NCI-H1930 (cell line): ENCODE results near the gene RNF11.

Experiments
- DNase-seq, 2 experiments: peaks; one replicate each; lab custom pipeline; 2025; lab: John Stamatoyannopoulos, UW

RNF11 gene

DNA sequence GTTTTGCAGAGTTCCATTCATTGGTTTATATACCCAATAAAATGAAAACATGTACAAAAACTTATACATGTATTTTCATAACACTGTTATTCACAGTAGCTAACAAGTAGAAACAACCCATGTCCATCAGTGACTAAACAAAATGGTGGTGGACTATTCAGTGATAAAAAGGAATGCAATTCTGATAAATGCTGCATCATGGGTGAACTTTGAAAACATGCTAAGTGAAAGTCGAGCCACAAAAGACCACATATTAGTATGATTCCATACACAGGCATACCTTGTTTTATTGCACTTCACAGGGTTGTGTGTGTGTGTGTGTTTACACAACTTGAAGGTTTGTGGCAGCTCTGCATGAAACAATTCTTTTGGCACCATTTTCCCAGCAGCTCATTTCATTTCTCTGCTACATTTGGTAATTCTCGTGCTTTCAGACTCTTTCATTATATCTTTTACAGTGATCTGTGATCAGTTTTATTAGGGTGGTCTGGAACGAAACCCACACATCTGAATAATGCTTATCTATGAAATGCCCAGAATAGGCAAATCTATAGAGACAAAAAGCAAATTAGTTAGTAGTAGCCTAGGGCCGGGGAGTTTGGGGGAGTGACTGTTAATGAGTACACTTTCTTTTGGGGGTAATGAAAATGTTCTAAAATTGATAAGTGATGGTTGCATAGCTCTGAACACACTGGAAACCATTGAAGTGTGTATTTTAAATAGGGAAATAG is 27.2 kb downstream of the RNF11 start:
- no peak for DNase-seq

- no peak for DNase-seq
These were observed 28.4 kb downstream of the RNF11 start for GRCh38 chr1:51264451-51264850.

GRCh38 chr1:51265618-51266017 is 29.5 kb downstream of the RNF11 start:
- no peak for DNase-seq

DNA sequence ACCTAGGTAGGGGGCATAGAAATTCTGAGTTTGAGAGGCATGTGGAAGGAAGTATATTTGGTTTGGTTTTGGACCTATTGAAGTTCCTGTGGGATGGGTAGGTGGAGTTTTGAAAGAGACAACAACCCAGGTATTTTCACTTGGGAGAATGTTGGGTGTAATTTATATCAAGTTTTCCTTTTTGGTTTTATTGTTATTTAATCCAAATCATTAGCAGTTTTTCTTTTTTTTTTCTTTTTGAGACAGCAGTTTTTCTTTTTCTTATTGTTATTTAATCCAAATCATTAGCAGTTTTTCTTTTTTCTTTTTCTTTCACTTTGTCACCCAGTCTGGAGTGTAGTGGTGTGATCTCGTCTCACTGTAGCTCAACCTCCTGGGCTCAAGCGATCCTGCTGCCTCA is 30.1 kb downstream of the RNF11 start:
- DNase-seq = no peak

DNA sequence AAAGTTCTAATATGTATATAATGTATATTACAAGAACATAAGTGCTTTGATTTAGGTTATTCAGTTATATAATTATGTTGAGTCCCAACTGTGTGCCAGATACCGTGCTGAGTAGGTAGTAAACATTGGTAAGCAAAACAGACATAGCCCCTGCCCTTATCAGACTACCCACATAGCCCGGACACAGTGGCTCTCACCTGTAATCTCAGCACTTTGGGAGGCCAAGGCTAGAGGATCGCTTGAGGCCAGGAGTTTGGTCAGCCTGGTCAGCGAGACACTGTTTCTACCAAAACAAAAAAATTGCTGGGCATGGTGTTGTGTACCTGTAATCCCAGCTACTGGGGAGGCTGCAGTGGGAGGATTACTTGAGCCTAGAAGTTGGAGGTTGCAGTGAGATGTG is 30.7 kb downstream of the RNF11 start:
- DNase-seq = no peak

DNA sequence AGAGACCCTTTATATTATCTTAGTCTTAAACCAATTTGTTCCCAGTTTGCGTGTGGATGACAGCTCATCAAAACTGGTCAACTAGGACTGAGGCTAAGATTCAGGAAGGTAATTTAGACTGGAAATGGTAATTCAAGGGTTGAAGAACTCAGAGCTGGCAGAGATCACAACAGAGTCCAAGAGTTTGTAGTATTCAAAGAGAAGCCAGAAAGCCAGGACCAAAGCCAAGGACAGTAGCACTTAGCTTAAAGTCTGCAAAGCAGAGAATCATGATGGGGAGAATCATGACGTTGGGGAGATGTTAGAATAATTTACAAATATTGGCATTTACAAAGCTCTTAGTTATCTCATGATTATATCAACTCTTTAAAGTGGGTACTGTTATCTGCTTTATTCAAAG is 32.6 kb downstream of the RNF11 start:
- no peak for DNase-seq

- DNase-seq = no peak
These were observed 34.7 kb downstream of the RNF11 start for GRCh38 chr1:51270751-51271150.

DNA sequence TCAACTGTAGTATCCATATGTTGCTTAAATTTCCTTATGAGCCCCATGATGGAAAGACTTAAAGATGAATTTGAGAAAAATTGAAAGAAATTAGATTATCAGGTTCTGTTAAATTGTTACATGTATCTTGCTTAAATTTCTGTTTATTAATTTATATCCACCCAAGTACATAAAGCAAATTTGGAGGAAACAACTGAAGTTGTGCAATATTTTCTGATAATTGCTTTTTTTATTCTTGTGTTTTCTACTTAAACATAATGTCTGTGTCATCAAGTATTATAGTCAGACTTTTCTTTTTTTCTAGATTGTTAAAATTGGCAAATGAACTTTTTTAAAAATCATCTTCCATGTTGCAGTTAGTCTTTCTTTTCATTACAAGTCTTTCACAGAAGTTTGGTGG is 36.8 kb downstream of the RNF11 start:
- no peak for DNase-seq

- no peak for DNase-seq
These were observed 38.6 kb downstream of the RNF11 start for GRCh38 chr1:51274676-51275075.

- no peak for DNase-seq
These were observed 40.2 kb downstream of the RNF11 start for GRCh38 chr1:51276286-51276685.

DNA sequence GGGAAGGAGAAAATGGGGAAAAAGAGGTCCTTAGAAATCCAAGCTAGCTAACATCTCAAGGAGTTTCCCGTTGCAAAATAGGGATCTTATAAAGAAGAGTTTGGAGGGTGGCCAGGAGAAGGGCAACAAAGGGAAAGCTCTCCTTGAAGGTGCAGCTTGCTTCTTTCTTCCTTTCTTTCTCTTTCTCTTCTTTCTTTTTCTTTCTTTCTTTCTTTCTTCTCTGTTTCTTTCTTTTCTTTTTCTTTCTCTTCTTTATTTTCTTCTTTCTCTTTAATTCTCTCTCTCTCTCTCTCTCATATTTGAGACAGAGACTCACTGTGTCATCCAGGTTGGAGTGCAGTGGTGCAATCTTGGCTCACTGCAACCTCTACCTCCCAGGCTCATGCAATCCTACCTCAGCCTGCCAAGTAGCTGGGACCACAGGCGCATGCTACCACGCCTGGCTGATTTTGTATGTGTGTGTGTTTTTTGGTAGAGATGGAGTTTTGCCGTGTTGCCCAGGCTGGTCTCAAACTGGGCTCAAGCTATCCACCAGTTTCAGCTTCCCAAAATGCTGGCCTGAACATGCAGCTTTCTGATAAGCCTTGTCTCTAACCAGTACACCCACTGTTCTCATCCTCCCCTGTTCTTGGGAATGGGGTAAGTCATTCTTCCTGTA is 44.4 kb downstream of the RNF11 start:
- DNase-seq = no peak

DNA sequence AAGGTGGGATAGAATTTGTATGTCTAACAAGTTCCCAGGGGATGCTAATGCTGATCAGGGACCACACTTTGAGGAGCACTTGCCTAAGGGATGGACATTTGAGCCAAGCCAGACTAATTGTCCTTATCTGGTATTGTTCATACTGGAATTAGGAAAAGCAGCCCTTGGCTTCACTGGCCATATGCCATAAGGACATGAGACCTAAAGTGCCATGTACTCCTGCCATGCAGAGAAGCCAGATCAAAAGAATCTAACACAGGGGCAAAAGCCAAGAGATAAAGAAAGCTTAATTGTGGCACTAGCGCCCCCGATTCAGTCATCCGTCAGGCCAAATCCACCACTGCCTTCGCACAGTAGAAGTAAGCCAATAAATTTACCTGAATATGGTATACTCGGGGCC is 45.7 kb downstream of the RNF11 start:
- no peak for DNase-seq

DNA sequence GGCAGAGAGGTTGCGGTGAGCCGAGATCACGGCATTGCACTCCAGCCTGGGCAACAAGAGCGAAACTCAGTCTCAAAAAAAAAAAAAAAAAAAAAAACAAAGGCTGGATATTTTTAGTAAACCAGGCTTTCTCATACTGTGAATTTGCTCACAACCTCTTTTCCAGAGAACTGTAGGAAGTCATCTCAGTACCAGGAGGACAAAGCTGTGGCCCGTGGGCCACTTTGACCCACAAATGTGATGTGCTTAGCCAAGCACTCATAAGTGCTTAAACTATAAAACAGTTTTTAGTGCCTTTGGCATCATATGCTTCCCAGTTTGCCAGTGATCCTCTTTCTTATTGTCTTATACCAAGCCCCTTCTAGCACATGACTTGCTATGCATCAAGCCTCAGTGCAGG is 46.5 kb downstream of the RNF11 start:
- no peak for DNase-seq

DNA sequence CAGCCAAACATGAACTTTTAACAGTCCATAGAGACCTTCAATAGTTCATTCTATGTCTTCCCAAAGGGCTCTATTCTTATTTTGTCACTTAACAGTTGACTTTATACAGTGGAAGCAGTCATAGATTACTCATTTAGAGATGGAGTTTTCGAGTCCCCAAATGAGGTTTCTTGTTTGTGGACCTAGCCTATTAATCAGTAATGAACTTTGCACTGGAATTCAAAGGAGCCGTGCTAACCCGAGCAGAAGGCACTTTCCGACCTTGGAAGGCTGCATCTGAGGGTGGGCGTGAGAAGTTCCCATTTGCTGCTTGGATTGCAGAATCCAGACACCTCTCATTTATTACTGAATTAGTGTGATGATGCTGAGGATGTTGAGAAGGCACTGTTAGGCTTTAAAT is 47.9 kb downstream of the RNF11 start:
- no peak for DNase-seq

DNA sequence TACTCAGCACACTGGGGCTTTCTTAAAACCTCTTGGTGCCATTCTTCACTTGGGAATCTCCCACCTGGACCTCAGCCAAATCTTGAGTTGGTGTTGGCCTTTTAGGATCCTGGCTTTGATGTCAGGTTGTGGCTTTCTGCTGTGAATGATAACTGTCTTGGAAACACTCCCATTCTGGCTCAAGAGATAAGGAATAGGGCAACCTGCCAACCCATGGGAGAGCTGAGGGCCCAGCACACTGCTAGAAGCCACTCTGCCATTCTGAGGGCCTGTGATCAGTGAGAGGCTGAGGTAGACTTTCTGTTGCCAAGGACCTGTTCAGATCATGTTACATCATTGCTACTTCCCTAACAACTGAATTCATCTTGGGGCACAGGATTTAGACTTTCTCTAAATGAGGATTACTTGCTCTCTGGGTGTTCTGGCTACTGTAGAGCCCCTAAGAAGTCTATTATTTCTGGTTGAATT is 48.4 kb downstream of the RNF11 start:
- no peak for DNase-seq

- no peak for DNase-seq
These were observed 49.0 kb downstream of the RNF11 start for GRCh38 chr1:51285055-51285454.

GRCh38 chr1:51287966-51288365 is 51.9 kb downstream of the RNF11 start:
- no peak for DNase-seq

GRCh38 chr1:51288578-51288977 is 52.5 kb downstream of the RNF11 start:
- no peak for DNase-seq

- no peak for DNase-seq
These were observed 53.8 kb downstream of the RNF11 start for GRCh38 chr1:51289676-51290488.

DNA sequence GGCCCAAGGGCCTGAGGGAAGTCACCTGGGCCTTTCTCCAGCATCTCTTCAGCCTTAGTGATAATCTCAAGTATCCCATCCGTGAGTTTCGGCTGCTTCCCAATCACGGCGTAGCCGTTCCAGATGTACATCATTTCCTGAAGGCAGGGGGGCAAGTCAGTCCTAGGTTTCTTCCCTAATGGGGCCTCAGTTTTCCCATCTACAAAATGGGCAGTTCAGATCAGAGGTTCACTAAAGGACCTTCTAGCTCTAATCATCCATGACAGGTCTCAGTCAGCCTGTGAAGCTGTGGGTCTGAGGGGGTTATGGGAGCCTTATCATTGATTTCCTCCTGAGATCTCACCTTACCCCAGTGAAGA is 54.4 kb downstream of the RNF11 start:
- no peak for DNase-seq

GRCh38 chr1:51293898-51294515 is 57.9 kb downstream of the RNF11 start:
- DNase-seq = no peak

DNA sequence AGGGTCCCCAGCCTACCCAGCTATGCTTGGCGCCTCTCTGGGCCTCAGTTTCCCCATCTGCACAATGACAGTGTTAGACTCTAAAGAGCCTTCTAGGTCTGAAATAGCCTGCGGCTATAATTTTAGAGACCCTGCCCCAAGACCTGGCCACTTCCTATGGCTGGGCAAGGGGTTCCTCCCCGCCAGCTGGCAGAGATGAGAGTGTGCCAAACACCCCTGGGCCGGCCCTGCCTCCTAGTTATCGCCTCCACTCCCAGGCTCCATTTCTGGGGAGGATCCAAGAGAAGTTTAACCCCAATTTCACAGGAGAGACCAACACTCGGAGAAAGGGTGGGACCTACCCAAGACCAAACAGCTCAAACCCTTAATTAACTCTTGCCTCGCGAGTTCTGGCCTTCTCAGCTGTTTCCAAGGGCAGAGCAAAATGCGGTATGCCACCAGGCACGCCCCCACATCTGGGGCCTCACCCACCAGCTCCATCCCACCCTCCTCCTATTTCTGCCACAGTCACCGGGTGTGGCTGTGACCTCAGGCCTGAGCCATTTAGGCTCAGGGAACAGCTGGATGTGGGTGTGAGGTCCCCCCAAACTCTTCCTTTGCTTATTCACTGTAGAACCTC is 58.6 kb downstream of the RNF11 start:
- no peak for DNase-seq
